ENCODE results near the gene CAPZA2.

DNA sequence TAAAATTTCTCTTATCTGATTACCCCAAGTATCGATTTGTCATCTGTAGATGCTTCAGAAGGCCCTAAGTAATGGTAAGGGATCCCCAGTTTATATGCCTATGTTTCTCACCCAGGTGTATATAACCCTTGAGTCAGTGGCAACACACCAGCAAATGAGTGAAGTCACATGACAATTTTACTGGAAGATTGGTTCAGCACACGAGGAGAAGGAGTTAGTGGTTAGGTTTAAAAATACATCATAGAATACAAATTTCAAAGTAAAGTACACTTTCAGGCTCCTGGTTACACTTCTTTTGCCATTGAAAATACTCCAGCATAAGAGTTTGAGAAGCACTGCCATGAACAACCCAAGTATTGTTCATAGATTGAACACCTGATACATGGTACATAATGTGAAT lies 29.7 kb upstream of the CAPZA2 start:
- TF ChIP-seq EP300 (IDR thresholded peaks at IDR 0.05) (no peak), CTCF (IDR thresholded peaks at IDR 0.05) (no peak), POLR2AphosphoS5 (IDR thresholded peaks at IDR 0.05) (no peak)

Data from suprapubic skin (tissue), 4 donors.